ENCODE measurements around the gene VASH2.

GRCh38 chr1:212983482-212983881 lies 33.1 kb downstream of the VASH2 start:
- TF ChIP-seq EZH2 (IDR thresholded peaks at IDR 0.05; ENCODE audit: insufficient read depth, poor library complexity, severe bottlenecking) (no peak), EZH2phosphoT487 (IDR thresholded peaks at IDR 0.05; ENCODE audit: insufficient read depth, low read depth) (no peak)

Measured in GM23248 (cell line).